BE2C (cell line): Measurements from ENCODE around the gene ANP32E.
A peak's percentile ranks its signal among the peaks of the same experiment; 100 is the strongest.
"Not testable (repeated sequence)": the region's sequence is repeated elsewhere in the genome, so short reads cannot be mapped to it uniquely, and the experiment has no call there.

ENCODE experiments used
- DNase-seq: peaks from one replicate; pipeline ENCODE4 v3.0.0-alpha.2; 2020
- H3K27me3 ChIP-seq: fragments of 250-450 bp; sonication (Bioruptor Pico); 2 replicates; pipeline ENCODE4 v1.5.1; 2020; ENCODE audit warnings: mild to moderate bottlenecking
- H3K36me3 ChIP-seq: fragments of 250-450 bp; sonication (Bioruptor Pico); 2 replicates; pipeline ENCODE4 v1.5.1; 2020; ENCODE audit warnings: mild to moderate bottlenecking
- H3K4me1 ChIP-seq: fragments of 250-450 bp; sonication (Bioruptor Pico); 2 replicates; pipeline ENCODE4 v1.5.1; 2020
- H3K4me3 ChIP-seq: 2 replicates; pipeline ENCODE4 v1.5.1; 2011; ENCODE audit warnings: low read depth, low read length
- H3K9me3 ChIP-seq: fragments of 250-450 bp; sonication (Bioruptor Pico); 2 replicates; pipeline ENCODE4 v1.5.1; 2020
- TF ChIP-seq, protein P1 (sequence below): IDR thresholded peaks from 2 replicates; pipeline ENCODE4 v1.5.1; 2012; ENCODE audit warnings: mild to moderate bottlenecking, low read depth, low read length

ANP32E gene

DNA sequence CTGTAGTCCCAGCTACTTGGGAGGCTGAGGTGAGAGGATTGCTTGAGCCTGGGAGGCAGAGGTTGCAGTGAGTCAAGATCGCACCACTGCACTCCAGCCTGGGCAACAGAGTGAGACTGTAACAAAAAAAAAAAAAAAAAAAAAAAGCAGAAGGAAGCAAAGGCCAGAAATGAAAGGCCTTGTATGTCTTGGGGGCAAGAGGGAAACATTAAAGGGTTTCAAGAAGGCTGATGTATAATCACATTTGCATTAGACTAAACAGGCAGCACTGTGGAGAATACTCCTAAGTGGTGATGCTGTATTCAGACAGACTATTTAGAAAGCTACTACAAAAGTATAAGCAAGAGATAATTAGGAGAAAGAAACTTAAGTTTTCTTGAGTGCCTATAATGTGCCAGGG, 10.4 kb downstream of the ANP32E start:
- TF ChIP-seq, protein P1, sequence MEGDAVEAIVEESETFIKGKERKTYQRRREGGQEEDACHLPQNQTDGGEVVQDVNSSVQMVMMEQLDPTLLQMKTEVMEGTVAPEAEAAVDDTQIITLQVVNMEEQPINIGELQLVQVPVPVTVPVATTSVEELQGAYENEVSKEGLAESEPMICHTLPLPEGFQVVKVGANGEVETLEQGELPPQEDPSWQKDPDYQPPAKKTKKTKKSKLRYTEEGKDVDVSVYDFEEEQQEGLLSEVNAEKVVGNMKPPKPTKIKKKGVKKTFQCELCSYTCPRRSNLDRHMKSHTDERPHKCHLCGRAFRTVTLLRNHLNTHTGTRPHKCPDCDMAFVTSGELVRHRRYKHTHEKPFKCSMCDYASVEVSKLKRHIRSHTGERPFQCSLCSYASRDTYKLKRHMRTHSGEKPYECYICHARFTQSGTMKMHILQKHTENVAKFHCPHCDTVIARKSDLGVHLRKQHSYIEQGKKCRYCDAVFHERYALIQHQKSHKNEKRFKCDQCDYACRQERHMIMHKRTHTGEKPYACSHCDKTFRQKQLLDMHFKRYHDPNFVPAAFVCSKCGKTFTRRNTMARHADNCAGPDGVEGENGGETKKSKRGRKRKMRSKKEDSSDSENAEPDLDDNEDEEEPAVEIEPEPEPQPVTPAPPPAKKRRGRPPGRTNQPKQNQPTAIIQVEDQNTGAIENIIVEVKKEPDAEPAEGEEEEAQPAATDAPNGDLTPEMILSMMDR, result no peak
- no peak overlapping the region for H3K4me3 ChIP-seq
- H3K36me3 ChIP-seq, result peaks cover 78% of the 10 kb centered on the region
- H3K4me1 ChIP-seq, result no peaks in the 10 kb centered on the region
- H3K9me3 ChIP-seq, result no peaks in the 10 kb centered on the region
- no peak for DNase-seq
- H3K27me3 ChIP-seq, result no peaks in the 10 kb centered on the region

DNA sequence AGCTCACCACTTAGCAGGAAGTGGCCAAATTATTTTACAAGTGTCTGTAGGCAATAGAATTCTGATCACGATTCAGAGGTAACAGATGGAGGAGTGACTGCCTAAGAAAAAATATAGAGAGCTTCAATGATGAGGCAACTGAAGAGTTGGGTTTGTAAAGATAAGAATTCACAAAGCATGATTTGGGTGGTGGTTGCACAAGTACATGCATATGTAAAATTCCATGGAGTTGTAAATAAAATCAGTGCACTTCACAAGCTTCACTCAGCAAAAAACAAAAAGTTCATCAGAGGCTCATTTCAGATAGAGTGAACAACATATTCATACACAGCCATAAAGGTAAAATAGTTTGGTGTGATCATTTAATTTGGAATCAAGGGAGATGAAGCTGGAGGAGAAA, 10.9 kb downstream of the ANP32E start:
- TF ChIP-seq, protein P1, result no peak
- no peak for DNase-seq
- no peak overlapping the region for H3K4me3 ChIP-seq
- H3K36me3 ChIP-seq, result peaks cover 80% of the 10 kb centered on the region
- H3K9me3 ChIP-seq, result no peaks in the 10 kb centered on the region
- H3K27me3 ChIP-seq, result no peaks in the 10 kb centered on the region
- no peaks in the 10 kb centered on the region for H3K4me1 ChIP-seq

GRCh38 chr1:150221552-150221951, 14.4 kb downstream of the ANP32E start:
- peaks cover 54% of the 10 kb centered on the region for H3K36me3 ChIP-seq
- no peak for DNase-seq

DNA sequence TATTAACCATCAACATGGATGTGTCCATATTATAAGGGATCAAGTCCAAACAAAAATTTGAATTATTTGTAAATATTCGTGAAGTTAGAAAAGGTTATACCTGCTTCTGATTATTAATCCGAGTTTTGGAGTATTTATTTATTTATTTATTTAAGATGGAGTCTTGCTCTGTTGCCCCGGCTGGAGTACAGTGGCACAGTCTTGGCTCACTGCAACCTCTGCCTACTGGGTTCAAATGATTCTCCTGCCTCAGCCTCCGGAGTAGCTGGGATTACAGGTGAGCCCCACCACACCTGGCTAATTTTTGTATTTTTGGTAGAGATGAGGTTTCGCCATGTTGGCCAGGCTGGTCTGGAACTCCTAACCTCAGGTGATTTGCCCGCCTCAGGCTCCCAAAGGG, 20.1 kb downstream of the ANP32E start:
- H3K9me3 ChIP-seq, DNase-seq, H3K4me3 ChIP-seq, H3K27me3 ChIP-seq, H3K4me1 ChIP-seq: not testable (repeated sequence)
- H3K36me3 ChIP-seq, result peaks cover 11% of the 10 kb centered on the region

More at GRCh38 chr1:150221552-150221951, 14.4 kb downstream of the ANP32E start:
- no peaks in the 10 kb centered on the region for H3K9me3 ChIP-seq
- H3K27me3 ChIP-seq, result no peaks in the 10 kb centered on the region
- no peaks in the 10 kb centered on the region for H3K4me1 ChIP-seq
- TF ChIP-seq, protein P1, result peak; percentile 49
- H3K4me3 ChIP-seq, result no peak overlapping the region

DNA sequence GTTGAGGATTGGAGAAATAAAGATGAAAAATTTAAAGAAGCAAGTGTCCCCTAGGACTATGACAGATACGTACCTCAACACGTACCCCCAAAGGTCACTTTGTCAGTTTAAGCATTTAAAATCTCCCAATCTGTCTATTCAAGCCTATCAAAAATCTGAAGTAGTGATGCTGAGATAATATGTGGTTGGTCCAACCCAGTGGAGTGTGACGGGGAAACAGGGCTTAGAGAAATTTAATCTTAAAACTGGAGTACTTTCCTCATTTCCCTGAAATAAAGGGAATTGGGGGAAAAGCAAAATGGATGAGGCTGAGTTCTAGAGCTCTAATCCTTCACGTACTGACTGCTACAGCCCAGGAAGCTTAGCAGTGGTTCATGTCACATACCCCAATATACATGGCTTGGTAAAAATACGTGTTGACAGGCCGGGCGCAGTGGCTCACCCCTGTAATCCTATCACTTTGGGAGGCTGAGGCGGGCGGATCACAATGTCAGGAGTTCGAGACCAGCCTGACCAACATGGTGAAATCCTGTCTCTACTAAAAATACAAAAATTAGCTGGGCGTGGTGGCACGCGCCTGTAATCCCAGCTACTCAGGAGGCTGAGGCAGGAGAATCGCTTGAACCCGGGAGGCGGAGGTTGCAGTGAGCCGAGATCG, 21.7 kb downstream of the ANP32E start:
- peak overlapping the region; percentile 68 for H3K4me3 ChIP-seq
- not testable (repeated sequence) for DNase-seq

GRCh38 chr1:150213170-150214098, 22.5 kb downstream of the ANP32E start:
- peak; percentile 97 for DNase-seq

More for the DNA sequence above, 21.7 kb downstream of the ANP32E start:
- not testable (repeated sequence) for H3K9me3 ChIP-seq, H3K27me3 ChIP-seq, H3K36me3 ChIP-seq, H3K4me1 ChIP-seq

More at GRCh38 chr1:150213170-150214098, 22.5 kb downstream of the ANP32E start:
- TF ChIP-seq, protein P1, result peak; percentile 59
- Histone ChIP-seq H3K4me1 (peaks cover 4% of the 10 kb centered on the region; the same call in 1 of the 2 replicates), H3K9me3 (no peaks in the 10 kb centered on the region), H3K36me3 (no peaks in the 10 kb centered on the region), H3K4me3 (peak overlapping the region; percentile 68), H3K27me3 (no peaks in the 10 kb centered on the region)
